Left cardiac atrium (tissue), 4 donors: ENCODE data around the gene PAM16. TPM values are rescaled to one million over a fixed set of nuclear protein-coding genes. Genes with fewer than 3 reads are reported as not detected.

Experiments
- ATAC-seq, 2 donors: fragments of 200-7000 bp; cut with Tn5 transposase; one replicate each; pipeline ENCODE4 v1.9.1; 2020; ENCODE audit warnings: mild to moderate bottlenecking in 2 of 2, moderate library complexity in 2 of 2
- DNase-seq: peaks from one replicate; pipeline ENCODE4 v3.0.0-alpha.2; 2020
- intact Hi-C, 2 donors: fragments of 100-400 bp; cut with DNase I; formaldehyde crosslinking; loops; one replicate each; pipeline versions ENCODE4 v1.14.1 to v1.15.1; 2022 to 2023
- total RNA-seq, 2 donors: library from RNA; stranded (reverse); fragmentation: NEBNext Ultra II Directional; extraction: Animal tissue kit (Norgen Biotek cat#: 25700); gene quantifications; one replicate each; pipeline ENCODE4 v1.2.1, GENCODE V29; 2021
- donor health status: DM: no; HTN: yes; CAD: no.
- donor health status: DM: no; HTN: yes; CAD: no; lungs with severe emphysema.
- donor health status: DM: yes; HTN: yes; CAD: no.
- donor health status: Dilated cardiomyopathy.

The PAM16 gene
- total RNA-seq, 2 donors from 2014 or later: 51.0 to 64.3 TPM

DNA sequence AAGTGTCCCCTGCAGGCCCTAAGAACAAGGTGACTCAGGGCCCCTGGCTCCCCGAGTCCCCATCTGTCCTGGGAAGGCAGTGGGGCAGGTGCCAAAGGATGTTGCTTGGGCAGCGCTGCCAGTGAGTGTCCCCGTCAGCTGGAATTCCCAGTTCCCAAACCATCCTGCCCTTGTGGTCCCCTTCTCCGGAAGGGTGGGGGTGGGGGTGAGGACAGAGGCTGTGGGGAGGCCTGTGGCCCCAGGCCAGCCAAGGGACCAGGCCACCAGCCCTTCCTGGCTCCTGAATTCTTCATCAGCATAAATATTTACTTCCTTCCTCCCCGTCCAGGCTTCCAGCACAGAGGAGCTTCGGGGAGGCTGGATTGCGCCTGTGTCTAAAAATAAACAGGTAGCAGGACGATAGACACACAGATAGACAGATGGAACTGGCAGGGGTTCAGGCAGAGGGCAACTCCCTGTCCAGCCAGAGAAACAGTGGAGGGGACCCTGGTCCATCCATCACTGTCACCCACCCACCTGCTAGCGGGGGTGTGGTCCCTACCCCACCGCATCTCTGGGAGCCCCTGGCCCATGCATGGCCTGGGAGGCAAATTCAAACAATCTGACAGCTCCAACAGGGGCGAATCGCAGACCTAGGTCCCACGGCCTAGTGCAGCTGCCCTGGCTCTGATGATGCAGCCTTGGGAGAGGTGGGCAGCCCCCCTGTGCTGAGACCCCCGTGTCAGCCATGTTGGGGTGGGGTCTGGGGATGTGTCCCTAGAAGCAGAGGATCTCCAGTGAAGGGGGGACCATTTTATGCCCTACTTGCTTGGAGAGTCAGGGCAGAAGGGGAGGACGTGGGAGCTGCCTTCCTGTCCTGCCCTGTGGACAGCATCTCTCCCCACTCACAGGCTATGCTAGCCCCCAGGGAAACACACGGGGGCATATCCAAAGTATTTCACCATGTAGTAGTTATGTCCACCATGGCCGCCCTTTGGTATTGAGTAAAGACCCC lies 22.0 kb downstream of the PAM16 start:
- intact Hi-C loops: loop anchor here in 1 of 2 donors (5.0 kb wide), 1 partner anchor 37 kb away; no protein-coding TSS in a partner anchor
- DNase-seq (peak; percentile 67), ATAC-seq (peak; percentile 16 to 41)

DNA sequence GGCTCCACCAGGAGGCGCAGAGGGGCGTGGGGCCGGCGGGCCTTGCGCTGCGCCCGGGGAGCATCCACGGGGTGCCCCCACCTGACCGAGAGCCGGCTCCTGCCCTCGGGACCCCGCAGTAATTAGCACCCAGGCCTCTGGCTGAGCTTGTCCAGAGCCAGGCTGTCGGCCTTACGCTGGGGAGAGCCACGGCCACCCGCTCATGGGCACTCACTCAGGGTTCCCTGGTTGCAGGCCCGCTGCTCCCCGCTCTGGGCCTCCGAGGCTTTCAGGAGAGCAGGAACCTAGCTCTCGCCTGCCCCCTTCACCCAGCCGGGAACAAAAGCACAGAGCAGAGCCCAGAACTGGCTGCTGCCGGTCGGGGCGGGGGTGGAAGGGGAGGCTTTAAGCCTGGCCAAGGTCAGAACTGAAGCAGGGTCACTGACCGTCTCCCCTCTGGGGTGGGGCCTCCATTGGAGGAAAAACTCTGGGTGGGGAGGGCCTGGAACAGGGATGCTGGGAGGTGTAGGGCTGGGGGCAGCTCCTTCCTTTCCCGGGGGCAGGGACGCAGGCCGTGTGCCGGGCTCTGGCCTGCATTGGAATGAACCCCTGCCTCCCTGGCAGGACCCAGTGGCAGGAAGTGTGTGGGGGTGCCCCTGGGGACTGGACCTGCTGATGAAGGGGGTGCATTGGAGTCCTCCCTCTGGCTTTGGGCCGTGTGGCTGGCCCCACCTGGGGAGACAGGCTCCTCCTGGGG lies 22.9 kb downstream of the PAM16 start:
- intact Hi-C loops: loop anchor here in 1 of 2 donors (5.0 kb wide), 1 partner anchor 36 kb away; no protein-coding TSS in a partner anchor
- ATAC-seq: peak; percentile 79

DNA sequence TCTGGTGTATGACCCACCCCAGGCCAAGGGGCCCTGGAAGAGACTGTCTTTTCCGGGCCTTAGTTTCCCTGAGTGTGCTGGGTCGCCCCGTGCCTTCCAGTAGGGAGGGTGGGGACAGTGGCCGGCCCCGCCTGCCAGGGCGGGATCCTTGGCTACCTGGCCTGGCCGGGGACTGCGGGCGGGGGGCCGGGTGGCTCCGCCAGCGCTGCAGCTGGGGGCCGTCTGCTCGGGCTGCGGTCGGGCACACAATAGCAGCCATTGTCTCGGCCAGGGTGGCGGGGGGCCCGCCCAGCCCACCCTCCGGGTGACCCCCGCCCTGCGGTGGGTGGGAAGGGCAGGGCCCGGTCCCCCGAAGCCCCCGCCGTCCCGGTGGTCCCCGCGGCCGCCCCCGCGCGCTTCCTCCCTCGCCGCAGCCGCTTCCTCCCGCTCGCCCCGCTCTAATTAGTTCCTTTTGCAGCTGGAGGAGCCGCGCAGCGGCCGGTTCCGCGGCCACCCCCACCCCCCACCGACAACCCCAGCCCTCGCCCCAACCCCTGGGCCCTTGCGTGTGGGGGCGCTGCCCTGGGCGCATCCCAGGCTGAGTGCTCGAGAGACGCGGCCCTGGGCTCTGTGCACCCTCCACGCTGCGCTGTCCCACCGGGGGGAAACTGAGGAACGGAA lies 23.6 kb downstream of the PAM16 start:
- peak; percentile 1 for ATAC-seq
- intact Hi-C loops: loop anchor here in 1 of 2 donors (5.0 kb wide), 1 partner anchor 35 kb away; no protein-coding TSS in a partner anchor
- DNase-seq: no peak

More for the DNA sequence above, 22.9 kb downstream of the PAM16 start:
- DNase-seq: peak; percentile 87

DNA sequence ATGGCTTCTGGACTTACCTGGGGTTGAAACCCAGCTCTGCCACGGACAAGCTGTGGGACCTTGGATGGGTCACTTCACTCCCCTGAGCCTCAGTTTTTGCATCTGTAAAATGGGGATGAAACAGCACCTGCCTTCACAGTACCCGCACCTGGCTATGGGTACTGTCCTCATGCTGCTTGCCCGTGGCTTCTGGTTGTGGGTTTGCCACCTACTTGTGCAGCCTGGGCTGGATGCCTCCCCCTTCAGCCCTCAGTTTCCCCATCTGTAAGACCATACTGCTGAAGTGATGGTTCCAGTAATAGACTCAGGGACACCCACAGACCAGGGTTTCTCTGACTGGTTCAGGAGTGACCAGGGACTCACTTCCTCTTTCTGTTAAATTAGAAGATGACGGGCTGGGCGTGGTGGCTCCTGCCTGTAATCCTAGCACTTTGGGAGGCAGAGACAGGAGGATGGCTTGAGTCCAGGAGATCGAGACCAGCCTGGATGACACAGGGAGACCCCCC lies 25.8 kb downstream of the PAM16 start:
- ATAC-seq: no peak
- intact Hi-C loops: loop anchor here in 1 of 2 donors (5.0 kb wide), 1 partner anchor 33 kb away; no protein-coding TSS in a partner anchor

DNA sequence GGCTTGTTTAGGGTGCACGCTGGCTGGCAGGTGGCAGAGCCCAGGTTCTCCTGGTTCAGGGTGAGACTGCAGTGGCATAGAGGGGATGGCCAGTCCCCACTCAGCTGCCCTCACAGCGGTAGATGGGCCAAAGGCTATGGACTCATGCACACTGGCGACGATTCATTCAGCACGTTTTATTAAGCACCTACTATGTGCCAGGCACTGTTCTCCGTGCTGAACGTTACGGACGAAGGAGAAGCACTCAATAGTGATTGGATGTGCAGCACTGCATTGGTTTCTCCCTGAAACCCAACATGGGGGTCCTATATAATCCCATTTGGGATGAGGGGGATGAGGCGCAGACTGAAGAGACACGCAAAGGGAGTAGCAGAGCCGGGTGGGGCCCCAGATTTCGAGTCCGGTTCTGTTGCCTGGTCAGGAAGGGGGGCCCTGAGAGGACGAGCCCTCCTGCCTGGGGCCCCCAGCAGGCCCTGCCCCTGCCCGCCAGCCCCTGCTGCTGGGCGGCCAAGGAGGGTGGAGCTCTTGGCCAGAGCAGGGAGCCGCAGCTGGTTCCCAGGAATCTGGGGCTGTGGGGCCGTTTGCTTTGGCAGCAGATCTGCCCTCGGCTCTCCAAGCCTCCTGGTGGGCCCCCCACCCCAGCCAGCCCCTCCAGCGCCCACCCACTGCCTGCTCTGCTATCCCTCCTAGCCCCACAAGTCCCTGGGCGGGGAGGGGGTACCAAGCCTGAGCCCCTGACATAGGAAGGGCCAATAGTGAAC lies 26.4 kb downstream of the PAM16 start:
- ATAC-seq: peak in 1 of 2 donors; percentile 2
- no peak for DNase-seq
- intact Hi-C loops: loop anchor here in 1 of 2 donors (5.0 kb wide), 1 partner anchor 32 kb away; no protein-coding TSS in a partner anchor

More for the DNA sequence above, 25.8 kb downstream of the PAM16 start:
- DNase-seq: no peak

DNA sequence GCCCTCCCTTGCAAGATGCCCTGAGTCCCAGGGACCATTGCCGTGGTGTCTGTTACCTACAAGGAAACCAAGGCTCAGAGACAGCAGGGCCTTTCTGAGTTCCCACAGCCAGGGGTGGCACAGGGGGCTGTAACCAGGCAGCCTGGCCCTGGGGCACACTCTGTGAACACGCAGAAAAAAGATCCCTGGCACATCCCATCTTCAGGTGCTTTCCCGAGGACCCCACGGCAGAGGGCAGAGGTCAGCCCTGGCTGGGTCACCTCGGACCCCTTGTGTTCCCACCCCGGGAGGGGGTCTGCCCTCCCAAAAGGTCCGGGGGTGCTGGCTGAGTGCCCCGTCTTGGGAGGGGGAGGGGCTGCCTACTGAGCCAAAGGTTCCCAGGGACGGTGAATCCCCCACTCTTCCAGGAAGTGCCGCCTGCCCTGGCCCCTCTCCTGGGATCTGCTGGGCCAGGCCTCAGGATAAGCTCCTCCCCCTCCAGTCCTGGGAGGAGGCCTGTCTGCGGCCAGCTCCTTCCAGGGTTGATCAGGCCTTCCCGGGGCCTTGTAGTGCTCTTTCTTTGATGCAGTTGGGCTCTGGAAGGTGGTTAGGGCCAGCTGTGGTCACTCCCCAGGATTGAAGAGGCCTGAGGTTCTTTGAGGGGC lies 27.2 kb downstream of the PAM16 start:
- ATAC-seq (peak; percentile 60 to 62), DNase-seq (peak; percentile 75)
- intact Hi-C loops: no loop called here

DNA sequence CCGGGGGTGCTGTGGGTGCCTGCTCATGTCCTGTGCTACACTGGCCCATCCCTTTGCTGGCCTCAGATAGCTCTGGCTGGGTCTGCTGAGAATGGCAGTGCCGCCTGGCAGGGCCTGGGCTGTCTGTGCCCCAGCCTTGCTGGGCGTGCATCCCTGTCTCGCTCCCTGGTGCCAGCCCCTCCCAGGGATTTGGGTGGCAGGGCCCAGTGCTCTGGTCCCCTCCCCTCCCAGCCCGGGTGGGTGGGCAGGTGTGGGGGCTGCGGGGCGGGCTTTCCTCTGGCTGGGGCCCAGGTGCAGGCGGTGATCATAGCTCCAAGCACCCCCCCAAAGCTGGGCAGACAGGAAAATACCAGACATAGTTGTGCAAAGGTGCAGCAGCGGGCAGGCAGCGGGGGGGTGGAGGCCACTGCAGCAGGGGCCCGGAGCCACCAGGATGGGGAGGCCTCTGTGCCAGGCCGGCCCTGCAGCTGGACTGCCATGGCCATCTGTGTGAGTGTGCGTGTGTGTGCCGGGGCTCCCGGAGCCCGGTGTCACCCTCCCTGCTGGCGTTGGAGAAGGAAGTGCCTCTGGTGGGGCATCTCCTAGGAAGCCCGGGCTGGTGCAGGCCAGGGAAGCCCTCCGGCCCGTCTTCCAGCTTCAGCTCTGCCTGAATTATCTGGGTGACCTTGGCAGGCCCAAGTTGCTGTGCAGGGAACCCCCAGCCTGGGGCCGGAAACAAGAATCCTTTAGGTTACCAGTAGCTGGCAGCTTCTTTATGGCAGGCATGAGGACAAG lies 27.9 kb downstream of the PAM16 start:
- intact Hi-C loops: no loop called here
- DNase-seq (no peak), ATAC-seq (peak; percentile 5 to 36)

DNA sequence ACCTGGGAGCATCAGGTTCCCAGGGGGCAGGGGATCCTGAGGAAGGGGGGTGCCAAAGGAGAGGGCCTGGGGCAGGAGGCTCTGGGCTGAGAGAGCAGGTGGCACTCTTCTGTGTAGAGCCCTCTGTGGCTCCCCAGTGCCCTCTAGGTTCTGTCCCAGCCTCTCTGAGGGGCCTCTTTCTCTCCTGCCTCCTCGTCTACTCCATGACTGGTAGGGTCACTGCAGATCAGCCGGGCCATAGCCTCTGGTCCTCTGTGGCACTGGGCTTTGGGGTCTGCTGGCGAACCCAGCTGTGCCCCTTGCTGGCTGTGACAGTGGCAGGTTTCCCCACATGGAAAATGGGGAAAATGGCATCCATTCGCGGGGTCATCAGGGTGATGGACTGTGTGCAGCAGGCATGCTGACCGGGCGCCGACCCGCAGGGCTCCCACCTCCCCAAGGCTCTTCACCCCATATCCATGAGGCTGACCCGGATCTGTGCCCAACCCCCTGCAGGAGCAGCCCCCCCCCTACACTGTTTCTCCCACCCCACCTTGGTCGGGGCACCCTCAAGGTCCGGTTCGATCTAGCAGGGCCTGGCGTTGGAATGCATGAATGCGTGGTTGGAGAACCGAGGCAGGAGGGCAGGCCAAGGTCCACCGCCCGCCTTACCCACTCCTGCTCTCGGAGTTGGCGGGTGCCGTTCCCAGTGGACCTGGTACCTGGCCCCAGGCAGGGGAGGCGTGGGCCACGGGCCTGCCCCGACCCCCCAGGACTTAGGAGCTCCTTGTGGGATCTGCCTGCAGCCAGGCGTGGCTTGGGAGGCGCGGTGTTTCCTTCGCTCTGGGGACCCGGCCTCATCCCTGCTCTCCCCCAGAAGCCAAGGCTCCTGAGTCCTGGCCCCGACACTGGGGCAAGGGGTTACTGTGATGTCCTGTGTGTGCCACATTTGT lies 28.7 kb downstream of the PAM16 start:
- ATAC-seq (no peak), DNase-seq (no peak)
- intact Hi-C loops: no loop called here

DNA sequence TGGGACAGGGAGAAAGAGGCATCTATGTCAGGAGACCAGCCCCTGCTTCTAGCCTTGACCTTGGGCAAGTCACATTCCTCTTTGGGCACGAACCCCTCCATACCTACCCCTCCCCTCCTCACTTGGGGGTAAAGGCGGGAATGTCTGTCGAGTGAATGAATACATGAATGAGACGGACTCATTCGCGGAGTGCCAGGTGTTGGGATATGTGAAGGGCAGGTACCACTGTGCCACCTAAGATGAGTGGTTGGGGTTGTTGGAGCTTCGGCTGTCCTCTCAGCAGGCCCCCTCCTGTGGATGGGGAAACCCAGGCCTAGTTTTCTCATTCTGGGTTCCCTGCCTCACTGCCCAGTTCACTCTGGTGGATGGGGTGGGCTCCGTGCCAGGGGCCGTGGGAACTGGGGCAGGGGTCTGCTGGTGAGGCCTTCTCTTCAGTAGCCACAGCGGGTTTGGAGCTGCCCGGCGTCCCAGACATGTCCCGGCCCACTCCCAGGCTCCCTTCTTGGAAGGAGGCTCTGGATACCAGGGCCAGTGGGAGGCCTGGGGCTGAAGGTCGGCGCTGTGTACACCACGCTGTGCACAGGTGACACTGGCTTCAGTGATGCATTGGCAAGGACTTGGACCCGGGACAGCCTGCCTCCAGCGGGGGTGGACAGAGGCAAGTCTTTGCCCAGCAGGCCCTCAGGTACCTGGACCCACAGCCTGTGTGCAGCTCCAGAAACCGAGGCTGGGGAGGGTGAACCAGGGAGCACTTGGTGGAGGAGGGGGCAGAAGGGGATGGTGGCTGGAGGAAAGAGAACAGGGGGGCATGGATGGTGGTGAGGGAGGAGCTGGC lies 29.6 kb downstream of the PAM16 start:
- ATAC-seq (no peak), DNase-seq (no peak)
- intact Hi-C loops: no loop called here

DNA sequence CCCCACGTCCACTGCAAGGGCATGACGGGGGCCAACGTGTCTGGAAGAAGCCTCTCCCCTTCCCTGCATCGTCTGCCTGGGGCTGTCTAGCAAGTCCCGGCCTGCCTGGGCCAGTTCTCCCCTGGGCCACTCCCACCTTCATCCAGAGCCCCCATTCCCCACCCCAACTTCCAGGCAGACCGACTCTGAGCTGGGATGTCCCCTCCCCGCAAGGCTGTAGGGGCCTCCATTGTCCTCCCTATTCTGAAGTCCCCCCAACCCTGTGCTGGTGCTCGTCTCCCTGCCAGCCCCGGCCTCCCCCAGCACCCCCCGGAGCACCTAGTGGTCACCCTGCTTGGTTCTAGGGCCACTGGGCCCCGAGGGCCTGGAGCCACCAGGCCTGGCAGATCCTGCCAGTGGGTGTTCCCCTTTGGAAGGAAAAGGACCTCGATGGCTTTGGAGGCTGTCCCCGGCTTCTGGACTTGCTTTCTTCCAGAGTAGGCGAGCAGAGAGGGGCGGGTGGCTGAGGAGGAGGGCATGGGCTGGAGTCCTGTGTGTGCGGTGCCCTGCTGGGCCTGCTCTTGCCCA lies 30.5 kb downstream of the PAM16 start:
- intact Hi-C loops: no loop called here
- DNase-seq (no peak), ATAC-seq (no peak)

DNA sequence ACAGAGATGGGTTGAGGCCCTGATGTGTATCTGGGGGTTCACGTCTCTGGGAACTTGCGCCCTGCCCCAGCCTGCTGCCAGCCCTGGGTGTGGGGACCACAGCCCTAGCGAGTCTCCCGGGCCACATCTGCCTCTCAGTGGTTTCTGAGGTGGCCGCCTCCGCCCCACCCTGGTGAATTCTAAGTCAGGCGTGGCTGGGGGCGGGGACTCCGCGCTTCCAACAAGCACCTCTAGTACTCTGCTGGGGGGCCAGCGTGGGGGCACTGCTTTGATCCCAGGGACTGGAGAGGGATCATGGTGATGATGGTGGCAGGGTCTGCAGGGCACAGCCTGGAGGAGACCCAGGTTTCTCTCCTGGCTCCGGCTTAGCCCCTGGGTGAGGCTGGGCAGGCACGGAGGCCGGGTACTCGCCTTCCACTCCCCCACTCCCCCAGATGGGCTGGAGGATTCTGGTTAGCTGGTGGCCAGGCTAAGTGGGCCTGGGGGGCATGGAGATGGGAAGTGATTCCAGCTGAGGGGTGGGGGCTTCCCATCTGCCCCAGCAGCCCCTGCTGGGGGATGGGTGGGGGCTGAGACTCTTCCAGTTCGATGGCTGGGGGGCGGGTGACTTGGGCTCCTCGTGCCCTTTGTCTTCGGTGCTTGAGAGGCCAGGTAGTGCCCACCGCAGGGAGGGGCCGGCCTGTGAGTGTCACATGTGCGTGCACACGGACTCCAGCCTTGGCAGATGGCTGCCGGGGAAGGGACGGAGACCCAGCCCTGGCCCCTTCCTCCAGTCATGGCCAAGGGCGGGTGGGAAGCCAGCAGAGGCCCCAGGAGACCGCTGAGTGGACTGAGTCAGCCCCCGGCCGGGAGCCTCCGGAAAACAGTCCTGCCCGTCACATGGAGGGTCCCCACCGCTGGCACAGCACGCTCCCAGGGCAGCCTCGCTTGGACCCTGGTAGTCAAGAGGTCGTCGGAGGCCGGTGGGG lies 31.4 kb downstream of the PAM16 start:
- DNase-seq: peak; percentile 68
- ATAC-seq: no peak
- intact Hi-C loops: no loop called here

DNA sequence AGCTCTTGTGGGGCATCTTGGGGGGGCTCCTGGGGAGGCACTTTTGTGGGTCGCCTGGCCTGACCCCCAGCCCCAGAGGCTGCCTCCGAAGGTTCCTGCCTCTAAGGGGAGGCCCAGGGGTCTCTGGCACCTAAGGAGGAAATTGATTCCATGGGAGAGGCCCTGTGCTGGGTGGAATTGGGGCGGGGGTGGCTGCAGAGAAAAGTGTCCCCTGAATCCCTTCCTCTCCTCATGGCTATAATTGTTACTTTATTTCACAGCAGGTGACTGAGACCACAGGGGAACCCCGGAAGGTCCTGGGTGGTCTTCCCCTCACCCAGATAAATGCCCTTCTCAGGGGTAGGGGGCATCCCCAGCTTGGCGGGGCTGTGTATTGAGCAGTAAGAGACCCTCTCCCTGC lies 32.2 kb downstream of the PAM16 start:
- no peak for ATAC-seq
- no peak for DNase-seq
- intact Hi-C loops: no loop called here

DNA sequence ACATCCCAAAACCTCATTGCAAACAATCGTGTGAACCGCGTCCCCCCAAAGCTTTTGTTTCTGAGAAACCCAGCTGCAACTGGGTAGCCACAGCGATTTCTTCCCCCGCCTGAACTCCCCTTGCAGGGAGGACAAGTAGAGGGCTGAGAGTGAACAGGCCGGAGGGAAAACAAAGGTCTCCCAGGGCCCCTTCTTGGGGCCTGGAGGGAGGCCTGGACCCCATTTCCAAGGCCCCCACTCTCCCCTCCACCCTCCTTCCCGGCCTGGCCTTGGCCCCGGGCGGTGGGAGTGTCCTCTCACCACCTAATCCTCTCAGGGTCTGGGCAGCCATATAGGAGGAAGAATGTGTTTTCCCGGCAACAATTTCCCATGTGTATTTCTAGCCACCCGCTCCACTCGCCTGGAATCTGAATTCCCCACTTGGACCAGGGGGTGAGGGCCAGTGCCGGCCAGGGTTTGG lies 32.6 kb downstream of the PAM16 start:
- no peak for ATAC-seq
- intact Hi-C loops: no loop called here
- DNase-seq: no peak
